Cortex of kidney (tissue), 1 donor: ENCODE measurements around the gene PGR.
"Not testable (repeated sequence)": the region's sequence is repeated elsewhere in the genome, so short reads cannot be mapped to it uniquely, and the experiment has no call there.

Source experiments
- DNase-seq: peaks from one replicate; lab custom pipeline; 2025; lab: John Stamatoyannopoulos, UW

The PGR gene

DNA sequence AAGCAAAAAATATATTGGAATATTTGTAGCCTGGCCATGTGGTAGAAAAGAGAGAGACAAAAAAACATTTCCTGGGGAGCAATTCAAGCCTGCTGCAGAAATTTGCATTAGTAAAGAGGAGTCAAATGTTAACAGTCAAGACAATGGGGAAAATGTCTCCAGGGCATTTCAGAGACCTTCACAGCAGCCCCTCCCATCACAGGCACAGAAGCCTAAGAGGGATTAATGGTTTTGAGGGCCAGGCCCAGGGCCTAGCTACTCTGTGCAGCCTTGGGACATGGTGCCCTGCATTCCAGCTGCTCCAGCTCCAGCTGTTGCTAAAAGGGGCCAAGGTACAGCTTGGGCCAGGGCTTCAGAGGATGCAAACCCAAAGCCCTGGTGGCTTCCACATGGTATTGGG, 46.8 kb downstream of the PGR start:
- DNase-seq, result no peak

DNA sequence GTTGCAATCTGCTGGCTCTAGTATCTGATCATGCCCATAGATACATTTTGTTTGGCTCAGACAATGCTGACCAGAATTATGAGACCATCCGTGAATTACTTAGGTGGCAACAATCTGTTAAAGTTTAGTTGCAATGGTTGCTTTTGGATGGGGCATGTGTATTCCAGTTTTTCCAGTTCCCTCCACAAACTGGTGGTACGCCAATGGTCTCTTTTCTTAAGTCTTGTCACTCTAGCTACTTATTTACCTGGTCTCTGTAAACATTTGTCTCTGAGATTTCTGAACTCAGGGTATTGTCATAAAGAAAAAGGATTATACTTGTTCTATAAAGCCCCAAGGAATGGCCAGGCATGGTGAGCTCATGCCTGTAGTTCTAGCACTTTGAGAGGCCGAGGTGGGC, 65.9 kb downstream of the PGR start:
- DNase-seq, result no peak

DNA sequence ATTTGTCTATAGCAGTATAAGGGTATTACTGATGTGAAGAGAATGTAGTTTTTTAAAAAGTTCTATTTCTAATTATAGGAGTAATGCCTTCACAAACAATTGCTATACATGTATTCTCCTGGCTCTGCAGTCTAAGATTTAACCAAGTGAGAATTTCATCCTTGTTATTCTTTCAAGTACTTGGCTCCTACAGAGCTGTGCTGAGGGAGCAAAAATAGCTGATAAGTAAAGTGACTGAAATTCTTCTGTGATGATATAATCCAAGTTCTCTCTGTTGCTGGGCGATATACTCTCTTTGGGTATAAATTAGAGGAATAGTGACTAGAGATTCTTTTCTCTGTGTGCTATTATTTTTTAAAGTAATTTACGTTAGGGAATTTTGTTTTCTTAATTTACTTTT, 68.0 kb downstream of the PGR start:
- no peak for DNase-seq

DNA sequence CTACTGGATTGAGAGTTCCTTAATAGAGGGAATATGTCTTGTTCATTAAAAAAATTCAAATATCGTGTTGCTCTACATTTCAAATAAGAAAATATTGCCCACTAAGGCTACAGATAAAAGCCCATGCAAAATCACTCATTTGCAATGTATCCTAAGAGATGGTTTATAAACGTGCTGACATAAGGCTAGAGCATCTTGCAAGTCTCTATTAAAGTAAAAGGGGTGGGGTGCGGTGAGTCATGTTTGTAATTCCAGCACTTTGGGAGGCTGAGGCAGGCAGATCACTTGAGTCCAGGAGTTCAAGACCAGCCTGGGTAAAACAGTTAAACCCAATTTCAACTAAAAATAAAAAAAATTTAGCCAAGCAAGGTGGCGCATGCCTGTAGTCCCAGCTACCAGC, 70.3 kb downstream of the PGR start:
- DNase-seq, result no peak

DNA sequence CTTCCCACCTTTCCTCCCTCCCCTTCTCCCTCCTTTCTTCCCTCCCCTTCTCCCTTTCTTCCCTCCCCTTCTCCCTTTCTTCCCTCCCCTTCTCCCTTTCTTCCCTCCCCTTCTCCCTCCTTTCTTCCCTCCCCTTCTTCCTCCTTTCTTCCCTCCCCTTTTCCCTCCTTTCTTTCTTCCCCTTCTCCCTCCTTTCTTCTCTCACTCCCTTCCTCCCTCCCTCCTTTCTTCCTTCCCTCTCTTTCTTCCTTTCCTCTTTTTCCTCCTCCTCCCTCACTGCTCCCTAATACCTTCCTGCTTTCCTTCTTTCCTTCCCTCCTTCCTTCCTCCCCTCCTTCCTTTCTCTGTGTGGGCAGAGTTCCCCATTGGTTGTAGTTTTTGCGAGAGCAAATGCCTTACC, 76.1 kb downstream of the PGR start:
- DNase-seq, result no peak

DNA sequence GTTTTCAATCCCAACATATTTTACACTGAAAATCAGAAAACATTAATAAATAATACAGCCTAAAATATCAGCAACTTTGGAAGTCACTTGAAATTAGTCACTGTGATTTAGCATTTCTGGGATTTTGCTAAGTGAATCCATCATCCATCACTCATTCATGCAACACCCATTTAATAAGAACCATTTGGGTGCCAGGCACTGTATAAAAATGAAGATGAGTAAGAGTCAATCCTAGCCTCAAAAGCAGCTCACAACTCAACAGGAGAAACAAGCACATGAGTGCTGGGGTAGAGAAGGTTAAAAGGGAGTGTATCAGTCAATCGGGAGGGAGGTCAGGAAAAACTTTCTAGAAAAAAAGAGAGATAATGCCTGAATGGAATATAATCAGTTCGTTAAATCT, 77.9 kb downstream of the PGR start:
- no peak for DNase-seq

DNA sequence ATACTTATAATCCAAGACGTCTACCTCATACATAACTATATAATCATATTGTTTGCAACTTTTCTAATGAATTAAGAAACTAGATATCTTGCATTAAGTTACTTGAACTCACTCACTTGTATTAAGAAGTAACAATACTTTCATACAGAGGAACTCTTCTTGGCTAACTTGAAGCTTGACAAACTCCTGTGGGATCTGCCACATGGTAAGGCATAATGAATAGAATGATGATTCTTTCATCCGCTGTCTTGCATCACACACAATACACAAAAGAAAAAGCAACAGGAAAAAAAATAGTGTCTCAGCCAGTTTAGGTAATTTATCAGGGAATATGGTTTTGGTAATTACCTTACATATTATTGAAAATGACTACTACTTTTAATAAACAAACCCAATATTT, 79.8 kb downstream of the PGR start:
- DNase-seq, result no peak

DNA sequence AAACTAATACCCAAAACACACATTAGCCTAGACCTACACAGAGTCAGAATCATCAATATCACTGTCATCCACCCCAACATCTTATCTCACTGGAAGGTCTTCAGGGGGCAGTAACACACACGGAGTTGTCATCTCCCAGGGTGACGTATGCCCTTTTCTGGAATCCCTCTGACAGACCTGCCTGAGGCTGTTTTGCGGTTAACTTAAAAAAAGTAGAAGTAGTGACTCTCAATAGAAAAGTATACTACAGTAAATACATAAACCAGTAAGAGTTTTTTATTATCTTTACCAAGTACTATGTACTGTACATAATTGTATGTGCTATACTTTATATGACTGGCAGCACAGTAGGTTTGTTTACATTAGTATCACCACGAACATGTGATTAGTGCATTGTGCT, 80.5 kb downstream of the PGR start:
- no peak for DNase-seq

DNA sequence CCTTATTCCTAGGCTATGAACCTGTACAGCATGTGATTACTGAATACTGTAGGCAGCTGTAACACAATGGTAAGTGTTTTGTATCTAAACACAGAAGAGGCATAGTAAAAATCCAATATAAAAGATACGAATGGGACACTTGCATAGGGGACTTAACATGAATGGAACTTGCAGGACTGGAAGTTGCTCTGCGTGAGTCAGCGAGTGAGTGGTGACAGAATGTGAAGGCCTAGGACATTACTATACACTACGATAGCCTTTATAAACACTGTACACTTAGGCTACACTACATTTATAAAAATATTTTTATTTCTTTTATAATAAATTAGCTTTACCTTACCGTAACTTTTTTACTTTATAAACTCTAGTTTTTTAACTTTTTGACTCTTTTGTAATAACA, 81.1 kb downstream of the PGR start:
- DNase-seq, result no peak

DNA sequence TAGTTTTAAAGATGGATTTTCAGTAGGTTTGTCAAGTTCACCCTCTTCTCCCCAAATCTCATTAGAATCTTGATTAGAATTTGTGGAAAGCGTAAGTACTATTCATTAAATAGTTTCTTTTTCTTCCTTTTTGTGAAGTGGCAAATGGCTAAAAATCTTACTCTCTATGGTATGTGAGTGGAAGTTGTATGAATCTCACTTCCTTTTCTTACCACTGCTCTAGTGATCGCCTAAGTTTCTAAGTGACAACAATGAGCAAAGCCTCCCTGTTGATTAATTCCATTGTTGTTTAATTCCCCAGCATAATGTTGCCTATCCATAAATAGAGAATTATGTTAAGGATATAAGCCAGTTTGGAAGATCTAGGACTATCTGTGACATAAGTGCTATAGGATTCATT, 82.7 kb downstream of the PGR start:
- no peak for DNase-seq

DNA sequence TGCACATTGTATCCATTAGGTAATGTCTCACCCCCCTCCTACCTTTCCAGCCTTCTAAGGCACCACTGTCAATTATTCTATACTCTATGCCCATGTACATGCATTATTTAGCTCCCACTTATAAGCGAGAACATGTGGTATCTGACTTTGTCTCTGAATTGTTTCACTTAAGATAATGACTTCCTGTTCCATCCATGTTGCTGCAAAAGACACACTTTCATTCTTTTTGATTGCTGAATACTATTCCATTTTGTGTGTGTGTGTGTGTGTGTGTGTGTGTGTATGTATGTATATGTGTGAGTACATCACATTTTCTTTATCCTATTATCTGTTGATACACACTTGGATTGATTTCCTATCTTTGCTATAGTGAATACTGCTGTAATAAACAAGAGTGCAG, 84.2 kb downstream of the PGR start:
- DNase-seq, result no peak

DNA sequence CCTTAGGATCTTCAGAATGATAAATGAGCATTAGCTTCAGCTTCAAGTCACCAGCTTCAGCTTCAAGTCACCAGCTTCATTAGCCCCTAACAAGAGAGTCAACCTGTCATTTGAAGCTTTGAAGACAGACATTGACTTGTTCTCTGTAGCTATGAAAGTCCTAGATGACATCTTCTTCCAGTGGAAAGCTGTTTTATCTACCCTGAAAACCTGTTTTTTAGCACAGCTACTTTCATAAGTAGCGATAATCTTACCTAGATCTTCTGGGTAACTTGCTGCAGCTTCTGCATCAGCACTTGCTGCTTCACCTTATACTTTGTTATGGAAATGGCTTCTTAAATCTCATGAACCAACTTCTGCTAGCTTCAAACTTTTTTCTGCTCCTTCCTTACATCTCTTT, 85.7 kb downstream of the PGR start:
- DNase-seq, result no peak

DNA sequence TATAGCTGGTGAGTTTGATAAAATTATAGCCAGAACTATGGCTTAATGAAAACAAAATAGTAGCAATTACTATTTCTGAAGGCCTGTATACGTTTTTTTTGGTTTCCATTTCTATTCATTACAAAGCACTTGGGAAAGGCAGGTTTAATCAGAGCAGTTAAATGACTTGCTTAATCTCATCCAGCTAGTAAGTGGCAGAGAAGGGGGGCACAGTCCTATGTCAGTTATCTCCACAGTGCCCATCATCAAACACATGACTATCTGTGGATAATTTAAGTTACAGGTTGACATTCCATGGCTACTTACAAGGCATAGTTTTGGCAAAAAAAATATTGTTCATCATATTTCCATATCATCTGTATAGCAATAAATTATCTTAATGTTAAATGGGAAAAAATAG, 93.7 kb downstream of the PGR start:
- DNase-seq, result no peak

DNA sequence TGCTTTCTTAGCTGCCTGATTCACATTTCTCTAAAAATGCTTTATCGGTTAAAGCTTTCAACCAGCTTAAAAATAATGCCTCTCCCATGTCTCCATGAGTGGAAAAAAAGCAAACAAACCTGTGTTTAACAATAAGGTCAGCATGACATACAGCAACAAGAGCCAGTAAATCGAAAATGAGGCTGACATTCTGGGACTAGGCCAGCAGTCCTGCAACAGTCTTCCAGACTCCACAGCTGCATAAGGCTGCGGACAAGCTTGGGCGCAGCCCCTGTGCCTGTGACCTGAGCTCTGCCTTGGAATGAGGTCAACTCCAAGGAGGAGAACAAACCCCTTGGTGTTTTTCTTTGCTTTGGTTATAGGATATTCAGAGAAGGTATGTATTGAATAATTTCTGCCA, 95.5 kb downstream of the PGR start:
- no peak for DNase-seq

DNA sequence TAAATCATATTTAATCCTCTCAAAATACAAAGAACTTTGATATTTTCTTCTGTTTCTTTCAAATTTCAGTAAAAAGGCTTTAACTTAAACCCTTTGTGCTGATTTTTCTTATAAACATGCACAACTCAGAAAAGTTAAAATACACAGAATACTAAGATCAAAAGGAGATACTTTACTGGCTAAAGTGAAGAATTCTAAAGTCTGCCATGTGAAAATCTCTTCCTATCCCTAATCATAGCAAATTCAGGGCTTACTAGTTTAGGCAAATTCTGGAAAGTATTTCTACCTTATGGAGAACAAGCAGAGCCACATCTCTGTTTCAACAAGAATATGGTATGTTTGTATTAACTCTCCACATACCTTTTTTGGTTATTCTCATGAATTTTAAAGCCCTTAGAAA, 96.6 kb downstream of the PGR start:
- DNase-seq, result no peak

DNA sequence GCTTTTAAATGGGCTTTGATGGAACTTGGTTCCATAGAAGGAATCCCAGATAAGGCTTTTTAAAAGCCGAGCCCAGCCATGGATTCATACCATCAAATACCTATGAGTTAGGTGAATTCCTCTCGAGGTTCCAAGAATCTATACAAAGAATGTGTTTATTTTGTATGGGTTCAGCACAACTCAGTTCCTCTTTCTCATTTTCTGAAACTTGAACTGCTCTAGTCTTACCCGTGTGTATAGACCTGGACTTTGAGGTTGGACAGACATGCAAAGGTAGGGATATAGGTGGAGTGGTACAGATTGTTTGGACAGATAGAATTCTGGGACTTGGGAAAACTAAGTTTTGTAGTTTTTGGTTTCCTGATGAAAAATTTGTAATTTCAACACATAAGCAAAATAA, 97.9 kb downstream of the PGR start:
- DNase-seq, result no peak

DNA sequence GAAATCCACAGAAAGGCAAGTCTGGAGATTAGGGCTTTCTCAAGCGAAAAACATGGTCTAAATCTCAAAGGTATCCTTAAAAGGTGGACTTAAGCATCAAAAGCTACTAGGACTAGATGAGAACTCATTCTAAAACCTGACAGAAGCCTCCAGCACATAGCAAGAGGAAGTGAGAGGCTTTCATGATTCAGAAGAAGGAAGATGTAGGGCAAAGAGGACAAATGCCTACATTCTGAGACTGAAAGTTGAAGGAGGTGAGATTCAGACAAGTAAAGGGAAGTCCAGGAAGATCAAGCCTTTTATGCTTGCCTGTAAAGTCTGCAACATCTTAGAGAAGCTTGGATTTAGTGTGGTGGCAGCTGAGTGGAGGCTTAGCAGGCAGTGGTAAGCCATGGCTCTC, 98.9 kb downstream of the PGR start:
- no peak for DNase-seq

DNA sequence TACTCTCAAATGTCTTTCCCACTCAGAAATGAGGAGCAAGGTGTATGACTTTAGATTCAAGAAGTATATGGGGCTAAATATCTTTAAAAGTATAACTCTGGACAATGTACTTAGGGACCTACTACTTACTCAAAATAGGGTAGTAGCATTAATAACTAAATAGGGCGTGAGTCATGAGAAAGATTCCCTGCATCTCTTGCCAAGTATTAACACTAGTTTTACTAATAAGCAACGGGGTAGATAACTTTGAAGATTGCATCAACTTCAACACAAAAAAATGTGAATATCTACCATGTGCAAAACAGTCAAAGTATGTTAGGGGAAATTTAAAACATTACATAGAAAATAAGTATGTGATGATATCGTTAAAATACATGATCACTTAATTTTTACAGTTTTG, 99.6 kb downstream of the PGR start:
- no peak for DNase-seq

DNA sequence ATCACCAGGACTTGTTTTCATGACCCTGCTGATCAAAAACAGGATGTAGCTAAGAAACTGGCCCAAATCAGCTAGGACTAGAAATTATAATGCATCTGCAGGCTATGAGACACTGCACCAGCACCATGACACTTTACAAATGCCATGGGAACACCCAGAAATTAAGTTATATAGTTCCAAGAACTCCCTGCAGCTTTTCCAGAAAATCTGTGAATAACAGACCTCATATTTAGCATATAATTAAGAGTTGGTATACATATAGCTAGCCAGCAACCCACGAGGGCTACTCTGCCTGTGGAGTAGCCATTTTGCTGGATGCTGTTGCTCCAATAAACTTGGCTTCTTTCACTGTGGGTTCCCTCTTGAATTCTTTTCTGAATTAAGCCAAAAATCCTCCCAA, 101.0 kb downstream of the PGR start:
- no peak for DNase-seq

DNA sequence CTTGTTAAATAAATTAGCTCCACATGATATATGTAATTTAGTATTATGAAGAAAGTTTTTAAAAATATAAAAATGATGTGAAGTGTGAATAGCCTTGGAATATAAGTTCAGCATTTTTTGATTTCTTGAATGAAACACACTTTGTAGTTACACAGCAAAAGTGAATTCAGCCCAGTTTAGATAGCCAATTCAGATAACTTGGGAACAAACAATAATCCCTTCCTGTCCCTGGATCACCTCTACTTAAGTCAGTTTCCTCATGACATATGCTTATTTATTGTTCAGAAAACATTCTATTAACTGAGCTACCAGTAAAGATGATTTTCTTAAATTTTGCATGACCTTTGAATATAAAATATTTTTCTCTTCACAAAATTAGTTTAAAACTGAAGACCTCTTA, 107.4 kb downstream of the PGR start:
- DNase-seq, result no peak

DNA sequence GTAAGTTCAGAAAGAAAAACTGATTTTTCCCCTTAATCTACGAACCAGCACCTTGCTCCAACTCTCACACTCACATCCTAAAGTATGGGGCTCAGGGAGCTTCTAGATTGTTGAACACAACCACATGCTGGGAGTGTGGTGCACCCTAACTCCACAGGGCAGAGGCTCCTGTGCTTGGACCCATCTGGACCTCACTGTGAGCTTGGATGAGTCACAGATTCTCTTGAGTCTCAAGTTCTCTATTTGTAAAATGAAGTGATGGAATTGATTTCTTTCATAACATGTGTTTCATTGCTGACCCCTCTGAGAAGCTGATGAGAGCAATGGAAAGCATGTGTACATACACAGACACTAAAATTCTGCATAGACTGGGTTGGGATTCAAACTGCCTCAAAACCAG, 109.7 kb downstream of the PGR start:
- no peak for DNase-seq

DNA sequence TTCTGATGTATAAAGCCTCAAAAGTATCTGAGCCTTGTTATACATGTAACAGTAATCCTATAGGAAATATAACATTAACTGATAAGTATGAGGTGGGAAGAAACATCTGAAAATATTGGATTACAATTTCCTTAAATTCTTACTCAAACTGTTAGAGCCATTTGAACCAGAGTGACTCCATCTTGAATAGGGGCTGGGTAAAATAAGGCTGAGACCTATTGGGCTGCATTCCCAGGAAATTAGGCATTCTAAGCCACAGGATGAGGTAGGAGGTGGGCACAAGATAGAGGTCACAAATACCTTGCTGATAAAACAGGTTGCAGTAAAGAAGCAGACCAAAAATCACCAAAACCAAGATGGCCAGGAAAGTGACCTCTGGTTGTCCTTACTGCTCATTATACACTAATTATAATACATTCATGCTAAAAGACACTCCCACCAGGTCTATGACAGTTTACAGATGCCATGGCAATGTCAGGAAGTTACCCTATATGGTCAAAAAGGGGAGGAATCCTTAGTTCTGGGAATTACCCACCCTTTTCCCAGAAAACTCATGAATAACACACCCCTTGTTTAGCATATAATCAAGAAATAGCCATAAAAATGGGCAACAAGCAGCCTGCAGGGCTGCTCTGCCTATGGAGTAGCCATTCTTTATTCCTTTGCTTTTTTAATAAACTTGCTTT, 114.9 kb downstream of the PGR start:
- no peak for DNase-seq

DNA sequence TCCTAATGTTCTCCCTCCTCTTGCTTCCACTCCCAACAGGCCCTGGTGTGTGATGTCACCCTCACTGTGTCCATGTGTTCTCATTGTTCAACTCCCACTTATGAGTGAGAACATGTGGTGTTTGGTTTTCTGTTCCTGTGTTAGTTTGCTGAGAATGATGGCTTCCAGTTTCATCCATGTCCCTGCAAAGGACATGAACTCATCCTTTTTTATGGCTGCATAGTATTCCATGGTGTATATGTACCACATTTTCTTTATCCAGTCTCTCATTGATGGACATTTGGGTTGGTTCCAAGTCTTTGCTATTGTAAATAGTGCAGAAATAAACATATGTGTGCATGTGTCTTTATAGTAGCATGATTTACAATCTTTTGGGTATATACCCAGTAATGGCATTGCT, 115.9 kb downstream of the PGR start:
- not testable (repeated sequence) for DNase-seq

DNA sequence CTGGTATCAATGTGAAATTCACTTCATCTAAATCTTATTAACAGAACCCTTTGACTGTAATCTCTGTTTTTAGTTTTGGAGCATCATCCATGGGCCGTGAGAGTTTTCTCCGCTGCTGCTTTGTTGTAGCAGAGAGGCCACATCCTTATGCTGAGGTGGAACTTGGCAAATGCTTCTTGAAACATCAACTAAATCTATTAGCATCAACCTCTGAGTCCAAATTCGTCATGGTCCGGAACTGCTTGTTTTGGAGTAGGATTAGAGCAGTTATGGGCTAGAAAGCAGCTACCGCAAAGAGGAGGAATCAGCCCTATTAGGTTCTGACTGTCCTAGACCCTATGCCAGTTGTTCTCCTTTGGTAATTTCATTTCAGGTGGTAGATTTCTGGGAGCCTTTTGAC, 117.7 kb downstream of the PGR start:
- DNase-seq, result no peak

DNA sequence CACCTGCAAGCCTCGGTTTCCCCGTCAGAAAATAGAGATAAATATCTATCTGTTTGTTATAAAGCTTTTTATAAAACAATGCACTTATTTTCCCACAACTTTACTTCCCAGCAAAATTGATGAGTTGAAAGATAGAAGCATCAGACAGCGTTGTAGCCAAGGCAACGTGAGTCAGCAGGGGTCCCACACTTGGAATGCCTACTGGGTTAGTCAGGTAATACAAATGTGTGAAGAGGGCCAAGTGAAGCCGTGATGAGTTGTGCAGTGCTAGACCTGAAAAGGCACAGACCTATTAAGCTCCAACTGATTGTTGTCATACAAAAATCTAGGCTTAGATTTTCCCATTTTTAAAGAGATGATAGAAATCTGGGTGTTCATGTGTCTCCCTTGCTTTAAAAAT, 118.7 kb downstream of the PGR start:
- DNase-seq, result no peak
